Measurements from ENCODE around the gene ABTB2.

ABTB2 gene

GRCh38 chr11:34343153-34343552, 14.7 kb downstream of the ABTB2 start:
- Histone ChIP-seq H3K9me3 (ENCODE audit: control insufficient read depth, insufficient read depth, low read length) (no peaks in the 10 kb centered on the region), H3K4me1 (ENCODE audit: control insufficient read depth, insufficient read depth, low read length) (peaks cover 5% of the 10 kb centered on the region; the same call in 1 of the 2 replicates), H3K4me3 (ENCODE audit: low read depth, low read length) (no peak overlapping the region), H3K27me3 (ENCODE audit: control insufficient read depth, insufficient read depth, low read length) (no peaks in the 10 kb centered on the region), H3K36me3 (ENCODE audit: control insufficient read depth, insufficient read depth, low read length) (no peaks in the 10 kb centered on the region), H3K9ac (ENCODE audit: low read depth, low read length) (no peak overlapping the region), H3K27ac (ENCODE audit: low read depth, low read length) (no peak overlapping the region)

GRCh38 chr11:34341931-34342533, 15.8 kb downstream of the ABTB2 start:
- no peaks in the 10 kb centered on the region for H3K27me3 ChIP-seq (ENCODE audit: control insufficient read depth, insufficient read depth, low read length)
- H3K9me3 ChIP-seq (ENCODE audit: control insufficient read depth, insufficient read depth, low read length), result no peaks in the 10 kb centered on the region
- H3K4me1 ChIP-seq (ENCODE audit: control insufficient read depth, insufficient read depth, low read length), result peaks cover 5% of the 10 kb centered on the region; the same call in 1 of the 2 replicates
- H3K9ac ChIP-seq (ENCODE audit: low read depth, low read length), result no peak overlapping the region
- no peaks in the 10 kb centered on the region for H3K36me3 ChIP-seq (ENCODE audit: control insufficient read depth, insufficient read depth, low read length)
- peak overlapping the region; percentile 74 for H3K27ac ChIP-seq (ENCODE audit: low read depth, low read length)
- H3K4me3 ChIP-seq (ENCODE audit: low read depth, low read length), result no peak overlapping the region

GRCh38 chr11:34341096-34341495, 16.7 kb downstream of the ABTB2 start:
- Histone ChIP-seq H3K4me1 (ENCODE audit: control insufficient read depth, insufficient read depth, low read length) (peaks cover 5% of the 10 kb centered on the region; the same call in 1 of the 2 replicates), H3K36me3 (ENCODE audit: control insufficient read depth, insufficient read depth, low read length) (no peaks in the 10 kb centered on the region), H3K9me3 (ENCODE audit: control insufficient read depth, insufficient read depth, low read length) (no peaks in the 10 kb centered on the region), H3K27me3 (ENCODE audit: control insufficient read depth, insufficient read depth, low read length) (no peaks in the 10 kb centered on the region), H3K9ac (ENCODE audit: low read depth, low read length) (no peak overlapping the region), H3K4me3 (ENCODE audit: low read depth, low read length) (no peak overlapping the region), H3K27ac (ENCODE audit: low read depth, low read length) (no peak overlapping the region)

- Histone ChIP-seq H3K36me3 (ENCODE audit: control insufficient read depth, insufficient read depth, low read length) (no peaks in the 10 kb centered on the region), H3K4me1 (ENCODE audit: control insufficient read depth, insufficient read depth, low read length) (peaks cover 5% of the 10 kb centered on the region; the same call in 1 of the 2 replicates), H3K9me3 (ENCODE audit: control insufficient read depth, insufficient read depth, low read length) (no peaks in the 10 kb centered on the region), H3K27ac (ENCODE audit: low read depth, low read length) (no peak overlapping the region), H3K4me3 (ENCODE audit: low read depth, low read length) (no peak overlapping the region), H3K27me3 (ENCODE audit: control insufficient read depth, insufficient read depth, low read length) (no peaks in the 10 kb centered on the region), H3K9ac (ENCODE audit: low read depth, low read length) (no peak overlapping the region)
These were observed 17.2 kb downstream of the ABTB2 start for GRCh38 chr11:34340653-34341052.

GRCh38 chr11:34339149-34340064, 18.4 kb downstream of the ABTB2 start:
- Histone ChIP-seq H3K9me3 (ENCODE audit: control insufficient read depth, insufficient read depth, low read length) (no peaks in the 10 kb centered on the region), H3K36me3 (ENCODE audit: control insufficient read depth, insufficient read depth, low read length) (no peaks in the 10 kb centered on the region), H3K4me3 (ENCODE audit: low read depth, low read length) (no peak overlapping the region), H3K27me3 (ENCODE audit: control insufficient read depth, insufficient read depth, low read length) (no peaks in the 10 kb centered on the region), H3K9ac (ENCODE audit: low read depth, low read length) (no peak overlapping the region), H3K4me1 (ENCODE audit: control insufficient read depth, insufficient read depth, low read length) (peaks cover 5% of the 10 kb centered on the region; the same call in 1 of the 2 replicates), H3K27ac (ENCODE audit: low read depth, low read length) (no peak overlapping the region)

GRCh38 chr11:34337016-34337415, 20.8 kb downstream of the ABTB2 start:
- Histone ChIP-seq H3K9ac (ENCODE audit: low read depth, low read length) (no peak overlapping the region), H3K27ac (ENCODE audit: low read depth, low read length) (no peak overlapping the region), H3K4me3 (ENCODE audit: low read depth, low read length) (no peak overlapping the region), H3K36me3 (ENCODE audit: control insufficient read depth, insufficient read depth, low read length) (no peaks in the 10 kb centered on the region), H3K9me3 (ENCODE audit: control insufficient read depth, insufficient read depth, low read length) (no peaks in the 10 kb centered on the region), H3K4me1 (ENCODE audit: control insufficient read depth, insufficient read depth, low read length) (peaks cover 10% of the 10 kb centered on the region), H3K27me3 (ENCODE audit: control insufficient read depth, insufficient read depth, low read length) (no peaks in the 10 kb centered on the region)

GRCh38 chr11:34335801-34336200, 22.0 kb downstream of the ABTB2 start:
- no peaks in the 10 kb centered on the region for H3K36me3 ChIP-seq (ENCODE audit: control insufficient read depth, insufficient read depth, low read length)
- peaks cover 9% of the 10 kb centered on the region for H3K4me1 ChIP-seq (ENCODE audit: control insufficient read depth, insufficient read depth, low read length)
- H3K9ac ChIP-seq (ENCODE audit: low read depth, low read length), result no peak overlapping the region
- H3K27me3 ChIP-seq (ENCODE audit: control insufficient read depth, insufficient read depth, low read length), result no peaks in the 10 kb centered on the region
- H3K9me3 ChIP-seq (ENCODE audit: control insufficient read depth, insufficient read depth, low read length), result no peaks in the 10 kb centered on the region
- no peak overlapping the region for H3K4me3 ChIP-seq (ENCODE audit: low read depth, low read length)
- H3K27ac ChIP-seq (ENCODE audit: low read depth, low read length), result no peak overlapping the region

GRCh38 chr11:34335331-34335730, 22.5 kb downstream of the ABTB2 start:
- no peaks in the 10 kb centered on the region for H3K9me3 ChIP-seq (ENCODE audit: control insufficient read depth, insufficient read depth, low read length)
- H3K4me3 ChIP-seq (ENCODE audit: low read depth, low read length), result no peak overlapping the region
- no peaks in the 10 kb centered on the region for H3K36me3 ChIP-seq (ENCODE audit: control insufficient read depth, insufficient read depth, low read length)
- no peak overlapping the region for H3K9ac ChIP-seq (ENCODE audit: low read depth, low read length)
- H3K4me1 ChIP-seq (ENCODE audit: control insufficient read depth, insufficient read depth, low read length), result peaks cover 9% of the 10 kb centered on the region
- no peak overlapping the region for H3K27ac ChIP-seq (ENCODE audit: low read depth, low read length)
- no peaks in the 10 kb centered on the region for H3K27me3 ChIP-seq (ENCODE audit: control insufficient read depth, insufficient read depth, low read length)

GRCh38 chr11:34333787-34334186, 24.0 kb downstream of the ABTB2 start:
- Histone ChIP-seq H3K36me3 (ENCODE audit: control insufficient read depth, insufficient read depth, low read length) (no peaks in the 10 kb centered on the region), H3K27me3 (ENCODE audit: control insufficient read depth, insufficient read depth, low read length) (no peaks in the 10 kb centered on the region), H3K9ac (ENCODE audit: low read depth, low read length) (no peak overlapping the region), H3K27ac (ENCODE audit: low read depth, low read length) (no peak overlapping the region), H3K4me1 (ENCODE audit: control insufficient read depth, insufficient read depth, low read length) (peaks cover 9% of the 10 kb centered on the region), H3K9me3 (ENCODE audit: control insufficient read depth, insufficient read depth, low read length) (no peaks in the 10 kb centered on the region), H3K4me3 (ENCODE audit: low read depth, low read length) (no peak overlapping the region)

GRCh38 chr11:34332524-34332923, 25.3 kb downstream of the ABTB2 start:
- no peak overlapping the region for H3K9ac ChIP-seq (ENCODE audit: low read depth, low read length)
- H3K4me1 ChIP-seq (ENCODE audit: control insufficient read depth, insufficient read depth, low read length), result peaks cover 9% of the 10 kb centered on the region
- H3K36me3 ChIP-seq (ENCODE audit: control insufficient read depth, insufficient read depth, low read length), result no peaks in the 10 kb centered on the region
- no peaks in the 10 kb centered on the region for H3K9me3 ChIP-seq (ENCODE audit: control insufficient read depth, insufficient read depth, low read length)
- H3K4me3 ChIP-seq (ENCODE audit: low read depth, low read length), result no peak overlapping the region
- no peak overlapping the region for H3K27ac ChIP-seq (ENCODE audit: low read depth, low read length)
- H3K27me3 ChIP-seq (ENCODE audit: control insufficient read depth, insufficient read depth, low read length), result no peaks in the 10 kb centered on the region

GRCh38 chr11:34331736-34332135, 26.1 kb downstream of the ABTB2 start:
- H3K27me3 ChIP-seq (ENCODE audit: control insufficient read depth, insufficient read depth, low read length), result no peaks in the 10 kb centered on the region
- H3K9ac ChIP-seq (ENCODE audit: low read depth, low read length), result no peak overlapping the region
- no peak overlapping the region for H3K4me3 ChIP-seq (ENCODE audit: low read depth, low read length)
- H3K4me1 ChIP-seq (ENCODE audit: control insufficient read depth, insufficient read depth, low read length), result peaks cover 9% of the 10 kb centered on the region
- no peaks in the 10 kb centered on the region for H3K9me3 ChIP-seq (ENCODE audit: control insufficient read depth, insufficient read depth, low read length)
- H3K36me3 ChIP-seq (ENCODE audit: control insufficient read depth, insufficient read depth, low read length), result no peaks in the 10 kb centered on the region
- H3K27ac ChIP-seq (ENCODE audit: low read depth, low read length), result no peak overlapping the region

Measured in HUES48 (cell line).